GM23338 (cell line): ENCODE data around the gene SLC5A12. TPM values are rescaled to one million over a fixed set of nuclear protein-coding genes. Genes with fewer than 3 reads are reported as not detected.

Source experiments
- ATAC-seq: fragments of 200-7000 bp; cut with Tn5 transposase; 3 replicates; pipeline ENCODE4 v1.9.1; 2020
- DNase-seq: peaks from one replicate; pipeline ENCODE4 v3.0.0-alpha.2; 2015; ENCODE audit warnings: low spot score
- H2AFZ ChIP-seq: fragments of 200-600 bp; sonication (generic); 2 replicates; pipeline ENCODE4 v1.8.0; 2016; ENCODE audit warnings: antibody characterized with exemption, mild to moderate bottlenecking, moderate library complexity
- H3F3A ChIP-seq: fragments of 200-600 bp; sonication (generic); replicated peaks from 2 replicates; pipeline ENCODE4 v1.8.0; 2017; ENCODE audit warnings: antibody characterized with exemption, mixed run types, low read depth
- H3K27ac ChIP-seq: fragments of 200-600 bp; sonication (generic); 2 replicates; pipeline ENCODE4 v1.6.1; 2016; ENCODE audit warnings: low read depth
- H3K27me3 ChIP-seq: fragments of 200-600 bp; sonication (generic); 2 replicates; pipeline ENCODE4 v1.8.0; 2016; ENCODE audit warnings: mild to moderate bottlenecking, mixed run types, moderate library complexity; ENCODE audit not compliant: insufficient read depth
- H3K36me3 ChIP-seq: fragments of 200-600 bp; sonication (generic); 2 replicates; pipeline ENCODE4 v1.8.0; 2016; ENCODE audit warnings: mild to moderate bottlenecking; ENCODE audit not compliant: insufficient read depth
- H3K4me1 ChIP-seq: fragments of 200-600 bp; sonication (generic); 2 replicates; pipeline ENCODE4 v1.8.0; 2016; ENCODE audit warnings: mild to moderate bottlenecking, moderate library complexity; ENCODE audit not compliant: insufficient read depth
- H3K4me2 ChIP-seq: fragments of 200-600 bp; sonication (generic); 2 replicates; pipeline ENCODE4 v1.7.1; 2017; ENCODE audit warnings: mixed run types
- H3K4me3 ChIP-seq: fragments of 200-600 bp; sonication (generic); 2 replicates; pipeline ENCODE4 v1.6.1; 2016; ENCODE audit warnings: mixed run types
- H3K79me2 ChIP-seq: fragments of 200-600 bp; sonication (generic); replicated peaks from 2 replicates; pipeline ENCODE4 v1.8.0; 2017; ENCODE audit warnings: mild to moderate bottlenecking; ENCODE audit not compliant: insufficient read depth
- H3K9me2 ChIP-seq: fragments of 200-600 bp; sonication (generic); 2 replicates; pipeline ENCODE4 v1.8.0; 2017; ENCODE audit not compliant: insufficient read depth
- H4K20me1 ChIP-seq: fragments of 200-600 bp; sonication (generic); replicated peaks from 2 replicates; pipeline ENCODE4 v1.8.0; 2017; ENCODE audit warnings: mild to moderate bottlenecking; ENCODE audit not compliant: insufficient read depth
- H3K27ac Mint-ChIP-seq: 2 replicates; pipeline ENCODE4 v1.8.0; 2020; ENCODE audit warnings: inconsistent platforms, mild to moderate bottlenecking, moderate library complexity, mixed read lengths
- H3K27me3 Mint-ChIP-seq: 3 replicates; pipeline ENCODE4 v1.8.0; 2022; ENCODE audit warnings: low read depth, mild to moderate bottlenecking, moderate library complexity, mixed read lengths, inconsistent platforms; ENCODE audit not compliant: insufficient read depth, poor library complexity
- H3K36me3 Mint-ChIP-seq: 3 replicates; pipeline ENCODE4 v1.8.0; 2021; ENCODE audit warnings: low read depth, mild to moderate bottlenecking, inconsistent platforms, moderate library complexity, mixed read lengths
- H3K4me1 Mint-ChIP-seq: 3 replicates; pipeline ENCODE4 v1.8.0; 2020; ENCODE audit warnings: mild to moderate bottlenecking, inconsistent platforms, mixed read lengths
- H3K4me3 Mint-ChIP-seq: 3 replicates; pipeline ENCODE4 v1.8.0; 2021; ENCODE audit warnings: moderate library complexity, mild to moderate bottlenecking, inconsistent platforms, mixed read lengths
- H3K9me3 Mint-ChIP-seq: 3 replicates; pipeline ENCODE4 v1.8.0; 2020; ENCODE audit warnings: moderate library complexity, mild to moderate bottlenecking, inconsistent platforms, mixed read lengths
- CTCF ChIP-seq, 2 experiments: fragments of 200-600 bp in 1 of 2; sonication (generic) in 1 of 2; conservative IDR thresholded peaks; 2 replicates each; pipeline versions ENCODE4 v1.5.1 to v1.6.1; 2016 to 2017; ENCODE audit warnings: antibody characterized with exemption in 2 of 2, low read depth in 2 of 2, mild to moderate bottlenecking in 2 of 2, moderate library complexity in 1 of 2
- ETS1 ChIP-seq: IDR thresholded peaks from 2 replicates; pipeline ENCODE4 v1.6.1; 2016; ENCODE audit warnings: antibody characterized with exemption
- NANOG ChIP-seq: IDR thresholded peaks from 2 replicates; pipeline ENCODE4 v1.6.1; 2016; ENCODE audit warnings: antibody characterized with exemption, borderline replicate concordance
- POLR2AphosphoS5 ChIP-seq: IDR thresholded peaks from 2 replicates; pipeline ENCODE4 v1.6.1; 2016; ENCODE audit warnings: antibody characterized with exemption, low read depth
- ZNF462 ChIP-seq: fragments of 250-450 bp; sonication (Bioruptor Pico); IDR thresholded peaks from 2 replicates; pipeline ENCODE4 v1.5.0; 2020; ENCODE audit warnings: mild to moderate bottlenecking, moderate library complexity
- polyA plus RNA-seq: library from polyadenylated mRNA; unstranded; fragments of >200 nt; fragmentation: Nextera tagmentation; extraction: Ambion mirVana; gene quantifications from 2 replicates; pipeline ENCODE4 v1.2.1, GENCODE V29; 2016
- total RNA-seq: library from RNA; depleted of rRNA; stranded (reverse); fragments of >200 nt; shearing (Covaris generic); gene quantifications from 2 replicates; pipeline ENCODE4 v1.2.3, GENCODE V29; 2014

Gene SLC5A12
- total and polyA plus RNA-seq, 2 experiments from 2014 or later: 0.60 to 1.4 TPM

- no peak for DNase-seq
- Histone ChIP-seq H3K4me2 (no peak overlapping the region), H3K79me2 (no peaks in the 10 kb centered on the region), H4K20me1 (no peaks in the 10 kb centered on the region), H3K9me2 (no peaks in the 10 kb centered on the region), H3F3A (no peaks in the 10 kb centered on the region), H3K4me3 (no peak overlapping the region), H2AFZ (no peak overlapping the region), H3K27me3 (no peaks in the 10 kb centered on the region), H3K27ac (no peak overlapping the region), H3K36me3 (no peaks in the 10 kb centered on the region), H3K4me1 (no peaks in the 10 kb centered on the region)
- peak; percentile 40 for ATAC-seq
- TF ChIP-seq POLR2AphosphoS5: no peak
- no peak for TF ChIP-seq ZNF462 (CRISPR knock-in tag)
- TF ChIP-seq NANOG: no peak
- no peak for TF ChIP-seq ETS1
- TF ChIP-seq CTCF (conservative IDR thresholded peaks at IDR 0.05; ENCODE audit: low read depth in 2 of 2): peak in 1 of 2 experiments; percentile 14; a peak in 2 of 4 replicates
- H3K4me3 Mint-ChIP-seq: no peak overlapping the region
- H3K4me1 Mint-ChIP-seq: no peaks in the 10 kb centered on the region
- no peaks in the 10 kb centered on the region for H3K27me3 Mint-ChIP-seq
- H3K27ac Mint-ChIP-seq: no peak overlapping the region
- no peaks in the 10 kb centered on the region for H3K9me3 Mint-ChIP-seq
- H3K36me3 Mint-ChIP-seq: no peaks in the 10 kb centered on the region
Measured at GRCh38 chr11:26719289-26719973, 2.4 kb downstream of the SLC5A12 start.
